AG10803 (cell line): Measurements from ENCODE around the gene ALK.
A peak's percentile ranks its signal among the peaks of the same experiment; 100 is the strongest.

ENCODE experiments used
- DNase-seq: peaks from one replicate; pipeline ENCODE4 v3.0.0; 2010; ENCODE audit warnings: low read depth
- H3K4me3 ChIP-seq: 2 replicates; pipeline ENCODE4 v1.5.1; 2011; ENCODE audit warnings: mild to moderate bottlenecking, low read length, control low read depth
- CTCF ChIP-seq: conservative IDR thresholded peaks from 2 replicates; pipeline ENCODE4 v1.5.1; 2011; ENCODE audit warnings: mild to moderate bottlenecking, low read length, control low read depth, inconsistent platforms

The ALK gene

GRCh38 chr2:29723255-29724001 lies 198.0 kb downstream of the ALK start:
- no peak overlapping the region for H3K4me3 ChIP-seq
- no peak for TF ChIP-seq CTCF
- no peak for DNase-seq

GRCh38 chr2:29719639-29720038 lies 201.7 kb downstream of the ALK start:
- no peak overlapping the region for H3K4me3 ChIP-seq
- no peak for DNase-seq
- no peak for TF ChIP-seq CTCF

GRCh38 chr2:29718076-29718686 lies 203.2 kb downstream of the ALK start:
- H3K4me3 ChIP-seq, result no peak overlapping the region
- DNase-seq, result no peak
- TF ChIP-seq CTCF, result no peak

- DNase-seq, result no peak
- H3K4me3 ChIP-seq, result no peak overlapping the region
- TF ChIP-seq CTCF, result no peak
Observed at GRCh38 chr2:29715655-29716054, 205.7 kb downstream of the ALK start.

- no peak for TF ChIP-seq CTCF
- DNase-seq, result no peak
- no peak overlapping the region for H3K4me3 ChIP-seq
Observed at GRCh38 chr2:29714333-29714732, 207.1 kb downstream of the ALK start.

- TF ChIP-seq CTCF, result no peak
- H3K4me3 ChIP-seq, result no peak overlapping the region
- DNase-seq, result peak; percentile 16
Observed at GRCh38 chr2:29706171-29706720, 215.1 kb downstream of the ALK start.

- H3K4me3 ChIP-seq, result no peak overlapping the region
- DNase-seq, result no peak
- TF ChIP-seq CTCF, result no peak
Observed at GRCh38 chr2:29705616-29706015, 215.8 kb downstream of the ALK start.
